GM12875 (cell line): ENCODE measurements around the gene PTPN14.

Source experiments
- H3K4me3 ChIP-seq: one replicate; pipeline ENCODE4 v1.5.1; 2011; ENCODE audit warnings: low read depth, low read length, control low read depth
- TF ChIP-seq, protein P1 (sequence below): IDR thresholded peaks from 2 replicates; pipeline ENCODE4 v1.5.1; 2011; ENCODE audit warnings: low read depth, mild to moderate bottlenecking, control low read depth, inconsistent platforms, low read length, moderate library complexity, borderline replicate concordance; ENCODE audit not compliant: insufficient read depth

Gene PTPN14

DNA sequence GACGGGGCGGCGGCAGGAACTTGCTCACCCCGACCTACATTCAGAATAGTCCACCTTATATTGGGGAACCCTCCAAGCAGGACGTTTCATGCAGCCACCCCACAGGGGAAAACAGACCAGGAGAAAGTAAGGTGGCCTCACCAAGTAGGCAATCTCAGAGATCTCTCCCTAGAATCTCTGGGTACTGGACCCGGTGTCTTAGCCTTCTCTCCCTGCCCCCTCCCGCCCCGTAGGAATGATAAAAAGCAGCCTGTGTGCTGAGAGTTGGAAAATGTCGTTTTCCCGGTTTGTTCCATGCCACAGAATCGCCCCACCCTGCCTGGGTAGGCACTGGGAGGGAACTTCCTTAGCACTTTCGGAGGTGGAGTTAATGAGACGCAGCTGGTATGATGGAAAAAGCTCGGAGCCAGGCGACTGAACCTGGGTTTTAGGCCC, 789 bp upstream of the PTPN14 start:
- H3K4me3 ChIP-seq, result peak overlapping the region; percentile 46
- TF ChIP-seq, protein P1, sequence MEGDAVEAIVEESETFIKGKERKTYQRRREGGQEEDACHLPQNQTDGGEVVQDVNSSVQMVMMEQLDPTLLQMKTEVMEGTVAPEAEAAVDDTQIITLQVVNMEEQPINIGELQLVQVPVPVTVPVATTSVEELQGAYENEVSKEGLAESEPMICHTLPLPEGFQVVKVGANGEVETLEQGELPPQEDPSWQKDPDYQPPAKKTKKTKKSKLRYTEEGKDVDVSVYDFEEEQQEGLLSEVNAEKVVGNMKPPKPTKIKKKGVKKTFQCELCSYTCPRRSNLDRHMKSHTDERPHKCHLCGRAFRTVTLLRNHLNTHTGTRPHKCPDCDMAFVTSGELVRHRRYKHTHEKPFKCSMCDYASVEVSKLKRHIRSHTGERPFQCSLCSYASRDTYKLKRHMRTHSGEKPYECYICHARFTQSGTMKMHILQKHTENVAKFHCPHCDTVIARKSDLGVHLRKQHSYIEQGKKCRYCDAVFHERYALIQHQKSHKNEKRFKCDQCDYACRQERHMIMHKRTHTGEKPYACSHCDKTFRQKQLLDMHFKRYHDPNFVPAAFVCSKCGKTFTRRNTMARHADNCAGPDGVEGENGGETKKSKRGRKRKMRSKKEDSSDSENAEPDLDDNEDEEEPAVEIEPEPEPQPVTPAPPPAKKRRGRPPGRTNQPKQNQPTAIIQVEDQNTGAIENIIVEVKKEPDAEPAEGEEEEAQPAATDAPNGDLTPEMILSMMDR, result no peak

DNA sequence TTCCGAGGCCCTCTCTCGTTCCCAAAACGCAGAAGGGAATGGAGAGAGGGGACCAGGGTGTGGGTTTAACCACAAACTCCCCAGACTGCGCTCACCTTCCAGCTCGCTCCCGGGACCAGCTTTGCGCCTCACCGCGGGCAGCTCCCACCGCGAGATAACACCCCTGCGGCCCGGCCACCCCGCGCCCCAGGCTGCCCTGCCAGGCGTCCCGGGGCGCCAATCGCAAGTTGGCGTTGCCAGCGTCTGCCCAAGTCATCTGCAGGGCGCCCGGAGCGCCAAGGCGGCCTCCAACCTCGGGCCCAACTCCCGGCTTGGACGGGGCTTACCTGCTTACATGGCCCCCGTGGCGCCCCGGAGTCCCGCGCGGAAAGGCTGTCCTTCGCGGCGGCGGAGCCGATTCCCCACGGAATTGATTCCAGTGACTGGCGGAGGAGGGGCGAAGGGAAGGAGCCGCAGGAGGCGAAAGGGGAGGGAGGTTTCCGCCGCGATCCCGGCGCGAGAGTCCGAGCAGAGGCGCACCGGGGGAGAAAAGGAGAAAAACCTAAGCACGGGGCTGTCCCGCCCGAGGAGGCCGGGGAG, 456 bp downstream of the PTPN14 start:
- H3K4me3 ChIP-seq, result peak overlapping the region; percentile 46
- TF ChIP-seq, protein P1, result no peak

DNA sequence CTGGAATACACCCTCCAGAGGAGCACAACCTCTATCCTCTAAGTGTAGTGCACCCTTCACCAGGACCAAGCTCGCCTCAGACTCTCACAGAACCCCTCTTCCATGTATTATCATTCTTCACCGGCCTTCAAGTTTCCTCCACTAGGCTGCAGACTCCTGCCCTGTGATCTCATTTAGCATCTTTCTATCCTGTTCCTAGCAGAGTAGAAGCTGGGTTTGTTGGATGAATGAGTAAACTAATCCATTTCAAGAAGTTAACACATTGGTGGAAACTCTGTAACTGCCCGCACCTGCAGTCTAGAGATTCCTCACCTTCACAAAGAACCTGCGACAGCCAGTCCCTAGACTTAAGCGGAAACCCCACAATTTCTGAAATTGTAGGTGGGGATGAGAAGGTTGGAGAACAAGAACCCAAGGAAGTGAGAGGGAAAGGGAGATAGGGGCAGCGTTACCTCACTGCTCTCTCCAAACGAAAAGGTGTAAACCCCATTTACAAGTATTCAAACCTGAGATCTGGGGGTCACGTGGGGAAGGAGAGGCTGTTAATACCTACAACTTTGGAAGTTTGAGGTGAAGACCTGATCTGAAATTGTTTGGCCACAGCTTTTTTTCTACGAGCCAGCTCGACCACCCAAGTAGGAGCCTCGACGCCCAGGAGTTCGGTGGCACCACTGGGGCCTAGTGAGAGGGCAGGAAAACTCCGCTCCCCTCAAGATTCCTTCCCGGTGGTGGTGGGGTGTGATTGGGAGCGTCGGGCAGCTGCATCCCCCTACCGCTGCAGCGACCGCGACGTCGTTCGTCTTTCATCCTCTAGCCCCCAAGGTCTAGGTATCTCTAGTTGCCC, 1.2 kb downstream of the PTPN14 start:
- no peak overlapping the region for H3K4me3 ChIP-seq
- TF ChIP-seq, protein P1, result no peak

DNA sequence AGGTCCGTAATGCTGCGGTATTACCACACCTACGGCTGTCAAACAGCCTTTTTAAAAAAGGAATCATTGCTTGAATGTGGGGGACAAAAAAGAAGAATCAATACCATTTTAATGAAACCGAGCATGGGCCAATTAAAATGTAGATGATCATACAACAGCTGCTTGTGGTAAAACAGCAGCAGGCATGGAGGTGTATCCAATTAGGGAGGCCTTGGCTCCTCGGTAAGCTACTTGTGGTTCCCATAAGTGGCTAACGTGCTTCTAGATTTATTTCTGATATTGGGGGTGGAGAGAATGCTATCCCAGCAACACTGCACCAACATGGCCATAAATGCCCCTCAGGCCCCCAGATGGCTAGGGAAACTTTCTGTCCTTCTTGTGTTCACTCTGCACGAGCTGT, 1.8 kb downstream of the PTPN14 start:
- TF ChIP-seq, protein P1, result no peak
- no peak overlapping the region for H3K4me3 ChIP-seq

DNA sequence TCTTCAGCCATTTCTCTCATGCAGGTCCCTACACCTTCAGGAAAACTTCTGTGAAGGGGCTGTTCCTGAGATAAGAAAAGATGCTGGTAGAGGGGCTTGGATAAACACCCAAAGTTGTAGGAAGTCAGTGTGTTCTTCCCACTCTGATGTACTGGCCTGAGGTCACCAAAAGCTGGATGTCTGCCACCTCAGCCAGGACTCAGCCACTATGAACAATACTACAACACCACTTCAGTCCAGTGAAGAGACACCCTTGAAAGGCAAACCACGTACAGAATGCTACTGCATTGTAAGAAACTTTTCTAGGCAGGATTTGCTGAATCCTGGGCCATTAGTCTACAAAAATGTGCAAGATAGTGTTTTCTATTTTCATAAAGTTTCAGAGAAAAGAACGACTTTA, 2.4 kb downstream of the PTPN14 start:
- H3K4me3 ChIP-seq, result no peak overlapping the region
- TF ChIP-seq, protein P1, result no peak

DNA sequence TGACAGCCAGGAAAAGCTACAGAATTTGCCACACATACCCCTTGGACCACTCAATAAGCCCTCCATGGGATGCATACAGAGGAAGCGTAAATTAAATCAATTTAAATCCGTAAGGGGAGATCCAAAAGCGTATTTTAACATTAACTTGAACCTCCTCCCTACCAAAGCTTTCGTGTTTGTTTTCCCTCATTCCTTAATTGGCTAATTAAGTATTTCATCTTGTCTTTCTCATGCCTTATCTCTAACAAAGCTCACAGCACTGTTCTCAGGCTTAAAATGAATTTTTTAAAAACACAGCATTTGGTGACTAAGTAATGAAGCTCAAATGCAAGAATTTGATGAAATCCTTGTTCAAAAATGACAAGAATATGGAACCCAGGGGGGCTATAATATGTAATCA, 3.1 kb downstream of the PTPN14 start:
- no peak overlapping the region for H3K4me3 ChIP-seq
- TF ChIP-seq, protein P1, result no peak

DNA sequence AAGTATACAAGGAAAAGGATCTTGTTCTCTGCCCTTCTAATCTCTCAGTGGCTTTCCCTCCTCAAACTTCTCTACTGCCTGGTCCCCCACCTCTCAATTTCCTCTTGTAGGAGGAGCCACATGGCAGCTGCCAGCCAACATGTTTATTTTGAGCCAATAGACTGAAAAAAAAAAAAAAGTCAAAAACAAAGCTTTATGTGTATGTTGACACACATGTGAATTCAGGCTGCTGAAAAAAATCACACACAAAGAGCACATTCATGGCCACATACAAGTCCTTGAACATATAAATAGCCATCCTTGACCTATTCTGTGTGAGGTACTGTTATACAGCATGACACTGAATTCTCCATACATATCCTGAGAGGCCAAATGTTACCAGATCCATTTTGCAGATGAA, 3.7 kb downstream of the PTPN14 start:
- no peak overlapping the region for H3K4me3 ChIP-seq

More for the DNA sequence above, 3.7 kb downstream of the PTPN14 start:
- TF ChIP-seq, protein P1, result no peak
